ENCODE data around the gene TJP2. TPM values are rescaled to one million over a fixed set of nuclear protein-coding genes. Genes with fewer than 3 reads are reported as not detected.

Gene TJP2
- total and polyA plus RNA-seq, 10 of the 15 experiments (the other 5 are each of a cell fraction or from before 2014, with no cell fraction given): 6.4 to 59.9 (median 29.7) TPM

- Histone ChIP-seq H2AFZ (ENCODE audit: control insufficient read depth, low read depth, low read length) (no peak overlapping the region), H3K27ac (ENCODE audit: control insufficient read depth, insufficient read depth) (no peak overlapping the region), H3K9me3 (replicated peaks; ENCODE audit: control insufficient read depth, insufficient read depth, low read length) (no peaks in the 10 kb centered on the region), H3K36me3 (ENCODE audit: control insufficient read depth in 2 of 2, insufficient read depth in 2 of 2, low read length in 1 of 2) (peaks cover 4 to 11% of the 10 kb centered on the region in 2 experiments; a peak in 3 of 4 replicates), H3K9ac (ENCODE audit: control insufficient read depth, insufficient read depth, low read length) (no peak overlapping the region), H3K79me2 (ENCODE audit: control insufficient read depth, insufficient read depth, low read length) (no peaks in the 10 kb centered on the region), H3K4me2 (ENCODE audit: control insufficient read depth, insufficient read depth) (no peak overlapping the region), H3K4me3 (no peak overlapping the region), H3K4me1 (ENCODE audit: control insufficient read depth, insufficient read depth, low read length) (no peaks in the 10 kb centered on the region), H3K27me3 (replicated peaks in 1 of 2; ENCODE audit: control insufficient read depth in 2 of 2, insufficient read depth in 2 of 2, low read length in 1 of 2) (no peaks in the 10 kb centered on the region), H4K20me1 (ENCODE audit: control insufficient read depth, insufficient read depth) (no peaks in the 10 kb centered on the region)
- ChIA-PET RAD21 (ENCODE audit: unreplicated experiment) (no interaction called here), POLR2A (no interaction called here), SMC1A (ENCODE audit: uncharacterized antibody, unreplicated experiment) (no interaction called here), CTCF (no interaction called here)
- no peak for FAIRE-seq
- no peak for DNase-seq (ENCODE audit: low read depth, low spot score)
- intact Hi-C loops (cut with micrococcal nuclease; ENCODE audit: unreplicated experiment): no loop called here
- in situ Hi-C loops (cut with MboI): no loop called here
- ATAC-seq: no peak
- 86% methylated on average over 3 of the region's 3 CpGs for WGBS (ENCODE audit: insufficient coverage, insufficient replicate concordance, low lambda C conversion rate, missing lambda C conversion rate)
- no TSS peak for BruUV-seq (replicated peaks)
- TF ChIP-seq HDGF (IDR thresholded peaks at IDR 0.05): no peak
- no peak for TF ChIP-seq USF2 (IDR thresholded peaks at IDR 0.05; ENCODE audit: borderline replicate concordance, low read depth, low read length)
- no peak for TF ChIP-seq ESRRA (IDR thresholded peaks at IDR 0.05; ENCODE audit: low read length)
- TF ChIP-seq TAF1 (IDR thresholded peaks at IDR 0.05; ENCODE audit: borderline replicate concordance, low read depth, low read length): no peak
- no peak for TF ChIP-seq BCL3 (IDR thresholded peaks at IDR 0.05; ENCODE audit: borderline replicate concordance, insufficient read depth, low read depth, low read length, poor library complexity, severe bottlenecking)
- no peak for TF ChIP-seq MAX (IDR thresholded peaks at IDR 0.05; ENCODE audit: low read depth, low read length)
- TF ChIP-seq IRF5 (IDR thresholded peaks at IDR 0.05; ENCODE audit: borderline replicate concordance): no peak
- TF ChIP-seq TCF12 (IDR thresholded peaks at IDR 0.05; ENCODE audit: low read depth, low read length): no peak
- no peak for TF ChIP-seq KLF5 (IDR thresholded peaks at IDR 0.05; ENCODE audit: partially characterized antibody)
- TF ChIP-seq ZBTB40 (IDR thresholded peaks at IDR 0.05; ENCODE audit: borderline replicate concordance): no peak
- TF ChIP-seq ZNF622 (IDR thresholded peaks at IDR 0.05): no peak
- TF ChIP-seq MYB (IDR thresholded peaks at IDR 0.05; ENCODE audit: borderline replicate concordance, low read depth, low read length): no peak
- no peak for TF ChIP-seq MLLT1 (IDR thresholded peaks at IDR 0.05)
- TF ChIP-seq MEF2A (IDR thresholded peaks at IDR 0.05; ENCODE audit: insufficient read depth, low read depth, low read length): no peak
These were observed 60.6 kb downstream of the TJP2 start for GRCh38 chr9:69234683-69235082.

Measured in GM12878 (cell line).